ENCODE data around the gene TECRL.

TECRL gene

GRCh38 chr4:64326507-64326906, 82.7 kb downstream of the TECRL start:
- DNase-seq, result no peak

- no peak for DNase-seq
Observed at GRCh38 chr4:64306255-64306565, 103.0 kb downstream of the TECRL start.

GRCh38 chr4:64305565-64306254, 103.5 kb downstream of the TECRL start:
- no peak for DNase-seq

- no peak for DNase-seq
Observed at GRCh38 chr4:64272432-64272831, 136.8 kb downstream of the TECRL start.

DNA sequence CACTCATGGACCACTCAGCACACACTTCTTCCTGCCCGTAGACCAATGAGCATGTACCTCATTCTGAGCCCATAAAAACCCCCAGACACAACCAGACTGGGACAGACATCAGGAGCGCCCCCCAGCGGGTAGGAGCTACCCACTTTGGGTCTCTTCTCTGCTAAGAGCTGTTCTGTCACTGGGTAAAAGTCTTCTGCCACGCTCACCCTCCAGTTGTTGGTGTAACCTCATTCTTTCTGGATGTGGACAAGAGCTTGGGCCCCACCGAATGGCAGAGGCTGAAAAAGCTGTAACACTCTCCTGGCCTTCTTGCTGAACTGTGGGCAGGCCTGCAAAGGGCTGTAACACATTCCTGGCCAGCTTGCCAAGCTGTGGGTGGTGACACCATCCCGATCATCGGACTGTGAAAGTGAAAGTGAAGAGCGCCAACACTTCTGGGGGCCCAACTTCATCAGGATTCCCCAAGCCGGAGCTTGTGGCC, 137.6 kb downstream of the TECRL start:
- DNase-seq, result no peak

- DNase-seq, result no peak
Observed at GRCh38 chr4:64266669-64267068, 142.6 kb downstream of the TECRL start.

- DNase-seq, result no peak
Observed at GRCh38 chr4:64266263-64266662, 143.0 kb downstream of the TECRL start.

- DNase-seq, result no peak
Observed at GRCh38 chr4:64251781-64252180, 157.5 kb downstream of the TECRL start.

GRCh38 chr4:64250488-64250887, 158.8 kb downstream of the TECRL start:
- DNase-seq, result no peak

- no peak for DNase-seq
Observed at GRCh38 chr4:64250061-64250460, 159.2 kb downstream of the TECRL start.

DNA sequence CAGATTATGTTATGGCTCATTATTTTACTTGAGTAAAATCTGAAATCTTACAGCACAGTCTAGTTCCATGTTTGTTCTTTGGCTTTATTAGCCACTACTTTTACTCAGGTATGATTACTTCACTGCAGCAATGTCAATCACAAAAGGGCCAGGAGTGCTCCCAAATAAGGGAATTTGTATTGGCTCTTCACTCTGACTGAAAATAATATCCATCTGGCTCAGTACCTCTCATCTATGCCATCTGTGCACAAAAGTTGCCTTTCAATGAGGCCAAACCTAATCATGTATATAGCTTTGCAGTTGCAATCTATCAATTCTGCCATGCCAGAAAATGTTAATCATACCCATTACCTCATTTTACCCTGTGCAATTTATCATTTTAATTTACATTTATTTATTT, 161.1 kb downstream of the TECRL start:
- DNase-seq, result no peak

GRCh38 chr4:64230709-64231310, 178.4 kb downstream of the TECRL start:
- DNase-seq, result no peak

Measured in activated CD4-positive, alpha-beta T cell treated with anti-CD3 and anti-CD28 coated beads for 1 hour (primary cell).